CMK (cell line): ENCODE data around the gene PRH1.

Source experiments
- DNase-seq: peaks from one replicate; pipeline ENCODE4 v3.0.0-alpha.2; 2010; ENCODE audit warnings: low read depth

The PRH1 gene

GRCh38 chr12:10884086-10884725 is at the start of gene PRH1:
TSS of gene PRH1 (minus strand) at chr12:10884255. CDS start at chr12:10884217, 38 bp downstream.
- no peak for DNase-seq

- no peak for DNase-seq
Observed at GRCh38 chr12:10928746-10929286, 44.8 kb upstream of the PRH1 start, which contains the start of gene PRH2. TSS of gene PRH2 (plus strand) at chr12:10929236. CDS start at chr12:10929274, 38 bp downstream.

- no peak for DNase-seq
Observed at GRCh38 chr12:10926269-10926668, 42.2 kb upstream of the PRH1 start.

- no peak for DNase-seq
Observed at GRCh38 chr12:10919809-10920208, 35.8 kb upstream of the PRH1 start.

- DNase-seq: no peak
Observed at GRCh38 chr12:10910380-10910779, 26.3 kb upstream of the PRH1 start.

GRCh38 chr12:10909462-10909861 is 25.4 kb upstream of the PRH1 start, which contains the start of gene TAS2R13:
TSS of gene TAS2R13 (minus strand) at chr12:10909562. CDS start at chr12:10909298, 264 bp downstream.
- no peak for DNase-seq

GRCh38 chr12:10904686-10905085 is 20.6 kb upstream of the PRH1 start:
- DNase-seq: no peak

- DNase-seq: no peak
Observed at GRCh38 chr12:10901427-10901826, 17.4 kb upstream of the PRH1 start.

- DNase-seq: no peak
Observed at GRCh38 chr12:10900972-10901371, 16.9 kb upstream of the PRH1 start.

- no peak for DNase-seq
Observed at GRCh38 chr12:10900530-10900929, 16.5 kb upstream of the PRH1 start.

GRCh38 chr12:10896854-10897253 is 12.8 kb upstream of the PRH1 start:
- no peak for DNase-seq

GRCh38 chr12:10891937-10892336 is 7.9 kb upstream of the PRH1 start:
- no peak for DNase-seq

- no peak for DNase-seq
Observed at GRCh38 chr12:10889226-10889625, 5.2 kb upstream of the PRH1 start.

- no peak for DNase-seq
Observed at GRCh38 chr12:10873378-10873777, 10.7 kb downstream of the PRH1 start.

GRCh38 chr12:10867381-10867780 is 16.7 kb downstream of the PRH1 start:
- no peak for DNase-seq

- no peak for DNase-seq
Observed at GRCh38 chr12:10863512-10864218, 20.4 kb downstream of the PRH1 start.

GRCh38 chr12:10861366-10861765 is 22.7 kb downstream of the PRH1 start:
- no peak for DNase-seq

GRCh38 chr12:10855807-10856206 is 28.2 kb downstream of the PRH1 start:
- no peak for DNase-seq

GRCh38 chr12:10853776-10854175 is 30.3 kb downstream of the PRH1 start:
- no peak for DNase-seq

GRCh38 chr12:10851243-10851858 is 32.7 kb downstream of the PRH1 start:
- DNase-seq: no peak

GRCh38 chr12:10849425-10849878 is 34.6 kb downstream of the PRH1 start, which contains the start of gene PRR4:
TSS of gene PRR4 (minus strand) at chr12:10849475. CDS start at chr12:10849437, 38 bp downstream.
- DNase-seq: no peak

GRCh38 chr12:10847744-10848143 is 36.3 kb downstream of the PRH1 start:
- DNase-seq: no peak

GRCh38 chr12:10842862-10843261 is 41.2 kb downstream of the PRH1 start:
- no peak for DNase-seq
